ENCODE data around the gene RAPGEF1. TPM values are rescaled to one million over a fixed set of nuclear protein-coding genes. Genes with fewer than 3 reads are reported as not detected.
"Not testable (repeated sequence)": the region's sequence is repeated elsewhere in the genome, so short reads cannot be mapped to it uniquely, and the experiment has no call there.

RAPGEF1 gene
- polyA plus RNA-seq, 3 donors: 38.5 to 44.6 (median 39.7) TPM

GRCh38 chr9:131670247-131671132, 69.4 kb downstream of the RAPGEF1 start:
- DNase-seq: peak; percentile 75

GRCh38 chr9:131669269-131670157, 70.4 kb downstream of the RAPGEF1 start:
- DNase-seq: no peak

GRCh38 chr9:131668439-131669268, 71.2 kb downstream of the RAPGEF1 start:
- DNase-seq: no peak

GRCh38 chr9:131668057-131668438, 71.8 kb downstream of the RAPGEF1 start:
- DNase-seq: no peak

GRCh38 chr9:131667576-131667975, 72.3 kb downstream of the RAPGEF1 start:
- no peak for DNase-seq

- no peak for DNase-seq
Measured at GRCh38 chr9:131666774-131667173, 73.1 kb downstream of the RAPGEF1 start.

GRCh38 chr9:131666029-131666428, 73.8 kb downstream of the RAPGEF1 start:
- no peak for DNase-seq

- no peak for DNase-seq
Measured at GRCh38 chr9:131663288-131663687, 76.6 kb downstream of the RAPGEF1 start.

- not testable (repeated sequence) for DNase-seq
Measured at GRCh38 chr9:131662289-131662621, 77.6 kb downstream of the RAPGEF1 start.

- DNase-seq: no peak
Measured at GRCh38 chr9:131661568-131662288, 78.1 kb downstream of the RAPGEF1 start.

- no peak for DNase-seq
Measured at GRCh38 chr9:131660466-131661405, 79.1 kb downstream of the RAPGEF1 start.

- DNase-seq: no peak
Measured at GRCh38 chr9:131658377-131659129, 81.3 kb downstream of the RAPGEF1 start.

GRCh38 chr9:131657940-131658339, 81.9 kb downstream of the RAPGEF1 start:
- no peak for DNase-seq

GRCh38 chr9:131657456-131657855, 82.4 kb downstream of the RAPGEF1 start:
- DNase-seq: no peak

GRCh38 chr9:131657037-131657377, 82.9 kb downstream of the RAPGEF1 start:
- DNase-seq: no peak

- DNase-seq: no peak
Measured at GRCh38 chr9:131656356-131657036, 83.4 kb downstream of the RAPGEF1 start.

- not testable (repeated sequence) for DNase-seq
Measured at GRCh38 chr9:131654369-131654768, 85.5 kb downstream of the RAPGEF1 start.

- no peak for DNase-seq
Measured at GRCh38 chr9:131651599-131651998, 88.3 kb downstream of the RAPGEF1 start.

- DNase-seq: no peak
Measured at GRCh38 chr9:131651160-131651559, 88.7 kb downstream of the RAPGEF1 start.
